Testis (tissue), 3 donors: Measurements from ENCODE around the gene SLC25A21. TPM values are rescaled to one million over a fixed set of nuclear protein-coding genes. Genes with fewer than 3 reads are reported as not detected.

Source experiments
- DNase-seq: peaks from one replicate; pipeline ENCODE4 v3.0.0-alpha.2; 2019
- H3K27ac ChIP-seq, 2 donors: fragments of 200-600 bp; sonication (generic); one replicate each; pipeline ENCODE4 v1.5.1; 2019
- H3K27me3 ChIP-seq: fragments of 200-600 bp; sonication (generic); one replicate; pipeline ENCODE4 v1.5.1; 2019
- H3K36me3 ChIP-seq: fragments of 200-600 bp; sonication (generic); one replicate; pipeline ENCODE4 v1.5.1; 2017; ENCODE audit warnings: low read depth; ENCODE audit errors: missing control alignments
- H3K4me1 ChIP-seq: fragments of 200-600 bp; sonication (generic); one replicate; pipeline ENCODE4 v1.5.1; 2019
- H3K4me3 ChIP-seq, 2 donors: fragments of 200-600 bp; sonication (generic); one replicate each; pipeline ENCODE4 v1.5.1; 2017 to 2019
- H3K9me3 ChIP-seq: fragments of 200-600 bp; sonication (generic); one replicate; pipeline ENCODE4 v1.5.1; 2017
- POLR2A ChIP-seq: fragments of 450-650 bp; IDR thresholded peaks from one replicate; pipeline ENCODE4 v1.6.1; 2017; ENCODE audit warnings: antibody characterized with exemption, mild to moderate bottlenecking, moderate library complexity
- WGBS, 2 donors: methylation state at CpG; one replicate each; pipeline ENCODE4 v1.1.5; 2018; 5-methylcytosine and 5-hydroxymethylcytosine counted together
- intact Hi-C: fragments of 100-400 bp; cut with DNase I; formaldehyde crosslinking; loops from one replicate; pipeline ENCODE4 v1.15.1; 2023; ENCODE audit warnings: low total_unique reads
- polyA plus RNA-seq: library from polyadenylated mRNA; stranded (reverse); fragments of 350-450 nt; fragmentation: Illumina TruSeq; extraction: RNeasy Lipid Tissue Mini Kit (QIAGEN cat#74804); gene quantifications from one replicate; pipeline ENCODE4 v1.2.3, GENCODE V29; 2014; ENCODE audit warnings: low read depth, low replicate concordance; ENCODE audit not compliant: insufficient read depth
- total RNA-seq, 2 donors: library from RNA; depleted of rRNA; stranded (reverse); fragments of >200 nt; gene quantifications; one replicate each; pipeline ENCODE4 v1.2.3, GENCODE V29; 2016
- TF ChIP-seq, protein P1 (sequence below), 3 experiments: fragments of 450-650 bp in 2 of 3; fragments of 200-600 bp in 1 of 3; sonication (generic) in 1 of 3; IDR thresholded peaks; one replicate each; pipeline ENCODE4 v1.5.1; 2016 to 2019; ENCODE audit warnings: antibody characterized with exemption in 3 of 3, mild to moderate bottlenecking in 2 of 3, moderate library complexity in 1 of 3

The SLC25A21 gene
- total and polyA plus RNA-seq, 3 donors from 2014 or later = 4.4 to 16.0 (median 13.6) TPM

DNA sequence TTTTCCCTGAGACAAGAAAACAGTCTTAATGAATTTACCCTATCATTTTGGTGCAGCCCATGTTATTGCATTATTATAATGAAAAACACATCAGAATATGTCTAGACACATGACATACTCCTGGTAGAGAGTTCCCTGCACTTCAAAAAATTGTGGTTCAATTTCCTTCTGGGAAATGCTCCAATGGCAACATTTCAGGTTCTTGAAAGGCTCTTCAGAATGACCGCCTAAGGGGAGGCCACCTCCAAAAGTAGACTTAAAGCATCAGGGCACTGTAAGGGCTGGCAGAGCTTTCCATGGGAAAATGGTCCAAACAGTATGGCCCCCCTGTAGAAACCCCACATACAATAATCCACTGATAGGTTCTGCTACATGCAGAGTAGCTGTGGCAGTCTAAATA lies 110.7 kb downstream of the SLC25A21 start:
- no peak for DNase-seq
- H3K4me1 ChIP-seq = peaks cover 5% of the 10 kb centered on the region
- H3K36me3 ChIP-seq = no peaks in the 10 kb centered on the region
- H3K9me3 ChIP-seq = no peaks in the 10 kb centered on the region
- intact Hi-C loops = no loop called here
- no peak overlapping the region for H3K4me3 ChIP-seq
- 43 to 46% methylated on average over 1 of the region's 1 CpG for WGBS, 2 donors
- no peaks in the 10 kb centered on the region for H3K27me3 ChIP-seq
- TF ChIP-seq POLR2A = no peak
- TF ChIP-seq, protein P1, sequence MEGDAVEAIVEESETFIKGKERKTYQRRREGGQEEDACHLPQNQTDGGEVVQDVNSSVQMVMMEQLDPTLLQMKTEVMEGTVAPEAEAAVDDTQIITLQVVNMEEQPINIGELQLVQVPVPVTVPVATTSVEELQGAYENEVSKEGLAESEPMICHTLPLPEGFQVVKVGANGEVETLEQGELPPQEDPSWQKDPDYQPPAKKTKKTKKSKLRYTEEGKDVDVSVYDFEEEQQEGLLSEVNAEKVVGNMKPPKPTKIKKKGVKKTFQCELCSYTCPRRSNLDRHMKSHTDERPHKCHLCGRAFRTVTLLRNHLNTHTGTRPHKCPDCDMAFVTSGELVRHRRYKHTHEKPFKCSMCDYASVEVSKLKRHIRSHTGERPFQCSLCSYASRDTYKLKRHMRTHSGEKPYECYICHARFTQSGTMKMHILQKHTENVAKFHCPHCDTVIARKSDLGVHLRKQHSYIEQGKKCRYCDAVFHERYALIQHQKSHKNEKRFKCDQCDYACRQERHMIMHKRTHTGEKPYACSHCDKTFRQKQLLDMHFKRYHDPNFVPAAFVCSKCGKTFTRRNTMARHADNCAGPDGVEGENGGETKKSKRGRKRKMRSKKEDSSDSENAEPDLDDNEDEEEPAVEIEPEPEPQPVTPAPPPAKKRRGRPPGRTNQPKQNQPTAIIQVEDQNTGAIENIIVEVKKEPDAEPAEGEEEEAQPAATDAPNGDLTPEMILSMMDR (IDR thresholded peaks at IDR 0.05) = no peak
- H3K27ac ChIP-seq = peak overlapping the region; percentile 1 to 41

DNA sequence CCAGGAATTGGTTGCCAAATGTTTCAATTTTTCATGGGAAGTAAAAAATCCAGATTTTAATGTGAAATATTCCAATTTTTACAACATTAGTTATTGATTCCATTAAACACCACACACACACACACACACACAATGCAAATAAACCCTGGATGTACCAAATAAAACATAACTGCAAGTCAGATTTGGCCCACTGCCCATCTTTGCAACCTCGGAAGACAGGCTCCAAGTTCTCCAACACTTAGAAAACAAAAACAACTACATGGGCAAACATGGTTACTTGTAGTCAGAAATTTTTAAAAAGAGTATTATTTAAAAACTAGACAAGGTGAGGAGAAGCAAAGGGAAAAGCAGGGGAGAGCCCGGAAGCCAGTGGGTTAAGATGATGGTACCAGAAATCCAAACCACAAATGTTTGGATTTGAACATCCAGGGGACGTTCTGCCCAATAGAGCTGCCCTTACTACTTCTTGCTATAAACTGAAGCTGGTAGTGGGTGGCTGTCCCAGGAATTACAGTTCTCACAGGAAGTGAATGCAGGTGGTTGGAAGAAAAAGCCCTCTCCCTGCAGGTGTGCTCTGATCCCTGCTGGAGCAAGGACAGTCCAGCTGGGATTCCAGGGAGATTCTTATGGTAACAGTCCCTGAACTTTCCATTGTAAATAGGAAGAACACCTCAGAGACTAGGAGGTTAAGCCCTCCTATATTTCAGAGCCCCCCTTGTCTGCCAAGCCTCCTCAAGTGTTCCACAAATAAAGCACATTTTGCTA lies 111.7 kb downstream of the SLC25A21 start:
- Histone ChIP-seq H3K4me3 (no peak overlapping the region), H3K4me1 (peaks cover 5% of the 10 kb centered on the region), H3K36me3 (no peaks in the 10 kb centered on the region), H3K27me3 (no peaks in the 10 kb centered on the region), H3K9me3 (no peaks in the 10 kb centered on the region), H3K27ac (peak overlapping the region; percentile 17 to 41)
- 57 to 64% methylated on average over 3 of the region's 3 CpGs for WGBS, 2 donors
- intact Hi-C loops = no loop called here
- no peak for TF ChIP-seq POLR2A
- TF ChIP-seq, protein P1 (IDR thresholded peaks at IDR 0.05) = no peak
- DNase-seq = peak; percentile 47

DNA sequence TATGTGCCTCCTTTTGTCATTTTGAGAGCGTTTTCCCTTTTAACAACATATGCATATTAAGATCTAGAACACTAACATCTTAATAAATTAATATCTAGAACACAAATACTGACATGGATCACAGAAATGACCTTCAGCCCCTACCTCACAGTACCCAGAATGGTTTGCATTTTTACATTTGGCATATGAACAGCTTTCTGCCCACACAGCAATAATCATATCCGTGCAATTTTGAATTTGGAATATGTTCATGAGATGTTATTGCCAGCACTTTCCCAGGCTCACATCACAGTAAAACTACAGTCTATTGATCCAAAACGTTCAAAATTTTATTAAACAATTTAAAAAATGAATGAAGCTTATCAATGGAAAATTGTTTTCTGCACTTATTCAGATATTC lies 114.6 kb downstream of the SLC25A21 start:
- DNase-seq = no peak
- Histone ChIP-seq H3K4me1 (peaks cover 5% of the 10 kb centered on the region), H3K27me3 (no peaks in the 10 kb centered on the region), H3K36me3 (no peaks in the 10 kb centered on the region), H3K9me3 (no peaks in the 10 kb centered on the region), H3K4me3 (no peak overlapping the region), H3K27ac (peak overlapping the region in 1 of 2 donors; percentile 1)
- intact Hi-C loops = no loop called here
- no peak for TF ChIP-seq POLR2A
- TF ChIP-seq, protein P1 (IDR thresholded peaks at IDR 0.05) = no peak
- whole genome bisulfite sequencing, 2 donors = 48 to 69% methylated on average over 3 of the region's 3 CpGs

DNA sequence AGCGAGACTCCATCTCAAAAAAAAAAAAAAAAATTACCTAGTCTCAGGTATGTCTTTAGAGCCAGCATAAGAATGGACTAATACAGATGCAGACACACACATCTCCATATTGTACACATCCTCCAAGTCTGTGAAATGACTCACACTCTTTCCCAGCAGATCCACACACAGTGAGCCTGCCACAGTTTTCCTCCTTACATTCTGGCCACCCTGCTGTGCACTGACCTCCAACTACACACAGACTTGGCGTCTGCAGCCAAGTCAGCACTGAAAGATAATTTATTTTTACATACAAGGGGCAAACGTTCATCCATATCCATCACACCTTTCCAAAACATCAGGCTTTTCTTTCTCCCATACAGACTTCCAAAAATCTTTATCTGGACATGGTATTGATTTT lies 115.9 kb downstream of the SLC25A21 start:
- WGBS, 2 donors = 61 to 62% methylated on average over 3 of the region's 3 CpGs
- TF ChIP-seq POLR2A = no peak
- TF ChIP-seq, protein P1 (IDR thresholded peaks at IDR 0.05) = no peak
- no peaks in the 10 kb centered on the region for H3K36me3 ChIP-seq
- peak; percentile 46 for DNase-seq
- H3K4me3 ChIP-seq = no peak overlapping the region
- peaks cover 5% of the 10 kb centered on the region for H3K4me1 ChIP-seq
- peak overlapping the region; percentile 32 to 67 for H3K27ac ChIP-seq
- H3K27me3 ChIP-seq = no peaks in the 10 kb centered on the region
- no peaks in the 10 kb centered on the region for H3K9me3 ChIP-seq
- intact Hi-C loops = no loop called here

DNA sequence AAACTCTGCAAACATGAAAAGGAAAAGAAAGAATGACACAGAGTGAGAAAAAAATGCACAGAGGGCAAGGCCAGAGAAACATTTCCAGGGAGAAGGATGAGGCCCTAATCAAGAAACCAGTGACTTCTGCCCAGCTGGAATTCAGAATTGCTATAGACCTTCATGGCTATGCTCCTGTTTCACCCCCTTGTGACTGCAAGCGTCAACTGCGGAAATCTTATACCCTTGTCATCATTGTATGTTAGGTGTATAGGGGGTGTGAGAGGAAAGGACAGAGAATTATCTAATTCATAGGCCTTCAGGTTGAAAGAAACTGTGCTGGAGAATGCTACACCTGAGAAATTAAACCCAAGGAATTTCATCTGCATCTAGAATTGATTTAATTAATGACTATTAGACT lies 117.5 kb downstream of the SLC25A21 start:
- H3K27ac ChIP-seq = peak overlapping the region; percentile 8 to 73
- H3K27me3 ChIP-seq = no peaks in the 10 kb centered on the region
- H3K4me3 ChIP-seq = no peak overlapping the region
- H3K4me1 ChIP-seq = no peaks in the 10 kb centered on the region
- intact Hi-C loops = no loop called here
- DNase-seq = no peak
- TF ChIP-seq, protein P1 (IDR thresholded peaks at IDR 0.05) = no peak
- TF ChIP-seq POLR2A = no peak
- 100% methylated on average over 2 of the region's 2 CpGs for WGBS, 2 donors
- H3K9me3 ChIP-seq = no peaks in the 10 kb centered on the region
- H3K36me3 ChIP-seq = no peaks in the 10 kb centered on the region
